ENCODE data around the gene PEX5L.

- TF ChIP-seq CTCF (IDR thresholded peaks at IDR 0.05) = no peak
- no peak for TF ChIP-seq EZH2 (IDR thresholded peaks at IDR 0.05; ENCODE audit: borderline replicate concordance, insufficient read depth, low read depth, low read length, poor library complexity, severe bottlenecking)
These were observed 291.0 kb downstream of the PEX5L start for GRCh38 chr3:179745716-179746115.
